Omental fat pad (tissue), 4 donors: ENCODE results near the gene KMT2B. TPM values are rescaled to one million over a fixed set of nuclear protein-coding genes. Genes with fewer than 3 reads are reported as not detected.

Experiments used
- ATAC-seq: fragments of 150-250 bp; one replicate; pipeline ENCODE4 v1.9.1; 2016; ENCODE audit warnings: mild to moderate bottlenecking, moderate library complexity; ENCODE audit not compliant: low FRiP score
- DNase-seq: peaks from one replicate; pipeline ENCODE4 v3.0.0-alpha.2; 2019; ENCODE audit warnings: low spot score
- total RNA-seq, 4 donors: library from RNA; depleted of rRNA; stranded (reverse); fragments of >200 nt; gene quantifications; one replicate each; pipeline ENCODE4 v1.1.0, GENCODE V29; 2016
- TF ChIP-seq, protein P1 (sequence below), 3 donors: fragments of 450-650 bp; IDR thresholded peaks; one replicate each; pipeline ENCODE4 v1.5.1; 2016 to 2017; ENCODE audit warnings: antibody characterized with exemption in 3 of 3, mild to moderate bottlenecking in 3 of 3, moderate library complexity in 2 of 3

Gene KMT2B
- total RNA-seq, 4 donors from 2014 or later: 11.5 to 28.7 (median 19.8) TPM

DNA sequence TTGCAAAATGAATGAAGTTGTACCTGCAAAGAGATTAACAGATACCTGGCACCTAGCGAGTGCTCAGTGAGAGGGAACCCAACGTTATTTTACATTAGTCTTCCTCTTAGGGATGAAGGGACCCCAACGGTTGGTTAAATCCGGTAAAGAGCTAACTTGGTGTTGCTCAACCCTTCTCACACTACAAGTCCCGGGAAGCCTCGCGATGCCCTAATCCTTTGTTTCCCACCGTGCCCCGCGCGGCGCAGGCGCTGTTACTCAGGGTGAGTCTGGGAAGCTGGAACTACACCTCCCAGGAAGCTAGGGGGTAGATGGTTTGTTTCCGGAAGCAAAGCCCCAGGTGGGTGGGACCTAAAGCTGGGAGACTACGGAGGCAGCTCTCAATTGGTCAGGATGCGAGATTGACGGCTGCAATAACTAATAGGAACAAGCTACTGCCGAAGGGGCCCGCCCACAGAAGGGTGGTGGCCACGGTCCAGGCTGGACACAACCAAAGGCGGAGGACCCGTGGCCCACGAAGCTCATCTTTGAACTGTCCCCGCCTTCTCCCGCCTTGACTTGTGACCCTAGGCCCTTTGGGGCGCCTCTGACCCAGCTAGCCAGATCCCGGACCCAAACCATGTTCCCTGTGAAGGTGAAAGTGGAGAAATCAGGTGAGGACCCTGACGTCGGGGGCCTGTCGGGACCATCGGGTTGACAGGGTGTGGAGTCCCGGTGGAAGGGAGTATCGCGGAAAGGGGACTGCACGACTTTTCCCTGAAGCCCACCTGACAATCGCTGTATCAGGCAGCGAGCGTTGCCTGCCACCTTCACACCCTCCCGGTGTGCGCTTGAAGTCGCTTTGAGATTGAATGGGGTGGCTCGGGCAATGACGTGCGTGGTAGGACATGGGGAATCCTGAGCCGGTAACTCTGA is 30.6 kb downstream of the KMT2B start, which contains the start of gene LIN37:
Gene LIN37, plus strand, starts transcription at position 471 of the 915 bp plus-strand sequence. Its CDS starts 149 bp downstream, at position 620.
- TF ChIP-seq, protein P1, sequence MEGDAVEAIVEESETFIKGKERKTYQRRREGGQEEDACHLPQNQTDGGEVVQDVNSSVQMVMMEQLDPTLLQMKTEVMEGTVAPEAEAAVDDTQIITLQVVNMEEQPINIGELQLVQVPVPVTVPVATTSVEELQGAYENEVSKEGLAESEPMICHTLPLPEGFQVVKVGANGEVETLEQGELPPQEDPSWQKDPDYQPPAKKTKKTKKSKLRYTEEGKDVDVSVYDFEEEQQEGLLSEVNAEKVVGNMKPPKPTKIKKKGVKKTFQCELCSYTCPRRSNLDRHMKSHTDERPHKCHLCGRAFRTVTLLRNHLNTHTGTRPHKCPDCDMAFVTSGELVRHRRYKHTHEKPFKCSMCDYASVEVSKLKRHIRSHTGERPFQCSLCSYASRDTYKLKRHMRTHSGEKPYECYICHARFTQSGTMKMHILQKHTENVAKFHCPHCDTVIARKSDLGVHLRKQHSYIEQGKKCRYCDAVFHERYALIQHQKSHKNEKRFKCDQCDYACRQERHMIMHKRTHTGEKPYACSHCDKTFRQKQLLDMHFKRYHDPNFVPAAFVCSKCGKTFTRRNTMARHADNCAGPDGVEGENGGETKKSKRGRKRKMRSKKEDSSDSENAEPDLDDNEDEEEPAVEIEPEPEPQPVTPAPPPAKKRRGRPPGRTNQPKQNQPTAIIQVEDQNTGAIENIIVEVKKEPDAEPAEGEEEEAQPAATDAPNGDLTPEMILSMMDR (IDR thresholded peaks at IDR 0.05): no peak
- ATAC-seq (peak; percentile 90), DNase-seq (peak; percentile 99)

- ATAC-seq (no peak), DNase-seq (no peak)
- TF ChIP-seq, protein P1 (IDR thresholded peaks at IDR 0.05): no peak
Observed at GRCh38 chr19:35750167-35750566, 32.4 kb downstream of the KMT2B start.

GRCh38 chr19:35751839-35752745 is 34.3 kb downstream of the KMT2B start:
- TF ChIP-seq, protein P1 (IDR thresholded peaks at IDR 0.05): no peak
- DNase-seq (no peak), ATAC-seq (no peak)

- no peak for DNase-seq
- TF ChIP-seq, protein P1 (IDR thresholded peaks at IDR 0.05): no peak
- ATAC-seq: no peak
Observed at GRCh38 chr19:35752746-35753350, 35.0 kb downstream of the KMT2B start.

GRCh38 chr19:35753634-35754369 is 36.0 kb downstream of the KMT2B start:
- ATAC-seq (no peak), DNase-seq (no peak)
- TF ChIP-seq, protein P1 (IDR thresholded peaks at IDR 0.05): no peak
